Heart left ventricle (tissue), 16 donors: ENCODE data around the gene ETV5. TPM values are rescaled to one million over a fixed set of nuclear protein-coding genes. Genes with fewer than 3 reads are reported as not detected.

Experiments
- ATAC-seq, 4 donors: fragments of 200-7000 bp; cut with Tn5 transposase; one replicate each; pipeline ENCODE4 v1.9.1; 2020 to 2022; ENCODE audit warnings: moderate library complexity in 4 of 4, mild to moderate bottlenecking in 3 of 4, moderate number of reproducible peaks in 1 of 4
- DNase-seq, 5 donors: peaks; one replicate each; pipeline ENCODE4 v3.0.0-alpha.2; 2020
- H3K27ac ChIP-seq, 12 donors: fragments of 200-600 bp; sonication (generic) in 4 of 12; one replicate each; pipeline versions ENCODE4 v1.5.0 to v1.8.0; 2016 to 2022; ENCODE audit warnings: mild to moderate bottlenecking in 2 of 12
- H3K27me3 ChIP-seq, 9 donors: fragments of 200-600 bp; sonication (generic) in 2 of 9; one replicate each; pipeline versions ENCODE4 v1.5.1 to v1.8.0; 2016 to 2022; ENCODE audit warnings: mild to moderate bottlenecking in 3 of 9
- H3K36me3 ChIP-seq, 9 donors: fragments of 200-600 bp; sonication (generic) in 2 of 9; one replicate each; pipeline versions ENCODE4 v1.5.0 to v1.8.0; 2018 to 2022; ENCODE audit warnings: mild to moderate bottlenecking in 2 of 9
- H3K4me1 ChIP-seq, 12 donors: fragments of 200-600 bp; sonication (generic) in 4 of 12; one replicate each; pipeline versions ENCODE4 v1.5.0 to v1.8.0; 2016 to 2022; ENCODE audit warnings: mild to moderate bottlenecking in 3 of 12
- H3K4me3 ChIP-seq, 12 donors: fragments of 200-600 bp; sonication (generic) in 4 of 12; one replicate each; pipeline versions ENCODE4 v1.5.0 to v1.8.0; 2017 to 2022; ENCODE audit warnings: mild to moderate bottlenecking in 9 of 12, moderate library complexity in 4 of 12
- H3K9me3 ChIP-seq, 12 donors: fragments of 200-600 bp; sonication (generic) in 4 of 12; one replicate each; pipeline versions ENCODE4 v1.5.0 to v1.8.0; 2016 to 2022; ENCODE audit warnings: mild to moderate bottlenecking in 1 of 12
- POLR2A ChIP-seq, 2 donors: fragments of 450-650 bp; IDR thresholded peaks; one replicate each; pipeline ENCODE4 v1.6.1; 2017; ENCODE audit warnings: antibody characterized with exemption in 2 of 2, mild to moderate bottlenecking in 2 of 2, moderate library complexity in 2 of 2
- WGBS, 4 donors: extraction: QIAGEN DNeasy Blood & Tissue Kit in 2 of 4; methylation state at CpG; one replicate each; pipeline versions ENCODE4 v1.1.5 to v1.1.7; 2013 to 2018; 5-methylcytosine and 5-hydroxymethylcytosine counted together
- intact Hi-C, 10 donors: fragments of 100-400 bp; cut with DNase I; formaldehyde crosslinking; loops; one replicate each; pipeline versions ENCODE4 v1.11.1 to v1.14.2; 2022
- polyA plus RNA-seq, 2 donors: library from polyadenylated mRNA; stranded (reverse); fragments of 200-250 nt; gene quantifications; one replicate each; pipeline ENCODE4 v1.2.3, GENCODE V29; 2013
- total RNA-seq, 9 donors: library from RNA; depleted of rRNA in 2 of 9; stranded (reverse); fragments of >200 nt in 2 of 9; fragmentation: NEBNext Ultra II Directional in 3 of 9; extraction: Animal tissue kit (Norgen Biotek cat#: 25700) in 3 of 9; gene quantifications; one replicate each; pipeline versions ENCODE4 v1.1.0 to v1.2.4, GENCODE V29; 2016 to 2023
- TF ChIP-seq, protein P1 (sequence below), 12 donors: fragments of 200-600 bp; sonication (generic) in 4 of 12; IDR thresholded peaks; one replicate each; pipeline versions ENCODE4 v1.5.0 to v1.8.0; 2018 to 2022; ENCODE audit warnings: antibody characterized with exemption in 12 of 12, mild to moderate bottlenecking in 5 of 12
- donor health status: ischemic (EF 13 %, LVEDD 7.1; RV severe dilation, severe dysfunction).
- donor health status: healthy with polysubstance abuse.
- donor health status: DM: no; HTN: yes; CAD: no.
- donor health status: DM: no; HTN: no; CAD: no.
- donor health status: ischemic (EF 25% LVEDD 6.9; RV normal size, moderate dysfunction).
- donor health status: ischemic (EF 25% LVEDD 5.7; RV mildly dilated, moderate dysfunction).
- donor health status: healthy.
- donor health status: DM: yes; HTN: yes; CAD: no.
- donor health status: ischemic (EF 35%, LVEDD 5.7; RV mildly dilated, moderate dysfunction).
- donor health status: nonischemic (EF 11% LVEDD 7.7; RV severe dilation, severe dysfunction).
- donor health status: DM: yes; HTN: yes; CAD: no.
- donor health status: PGD.
- donor health status: ischemic (EF 29% LVEDD 5.4; RV normal size, mild dysfunction).
- donor health status: nonischemic (EF 23%, LVEDD 6.1; RV moderate dilation, normal function).

ETV5 gene
- total and polyA plus RNA-seq, 11 donors: 0.65 to 29.9 (median 6.9) TPM

DNA sequence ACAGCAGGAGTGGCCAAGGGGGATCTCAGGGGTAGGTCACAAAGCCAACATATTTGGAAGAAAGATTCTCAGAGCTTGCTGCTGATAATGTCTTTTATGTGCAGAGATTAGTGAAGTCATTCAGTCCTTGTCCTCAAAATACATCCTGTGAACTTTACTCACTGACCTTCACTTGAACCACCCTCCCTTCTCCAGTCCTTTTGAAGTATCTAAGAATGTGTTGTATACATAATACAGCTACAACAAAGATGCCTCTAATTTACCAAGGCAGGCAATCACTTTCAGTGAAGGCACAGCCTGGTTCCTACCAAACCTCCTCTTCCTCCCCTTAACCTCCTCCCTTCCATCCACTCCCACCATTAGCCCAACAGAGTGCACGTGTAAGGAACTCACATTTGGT is 38.3 kb downstream of the ETV5 start:
- Histone ChIP-seq H3K27me3 (no peaks in the 10 kb centered on the region), H3K36me3 (peaks cover 0 to 8% (median 2%) of the 10 kb centered on the region in 9 donors), H3K4me3 (no peak overlapping the region), H3K4me1 (peaks cover 0 to 8% (median 0%) of the 10 kb centered on the region in 12 donors), H3K27ac (no peak overlapping the region), H3K9me3 (peaks cover 0 to 10% (median 0%) of the 10 kb centered on the region in 12 donors)
- TF ChIP-seq, protein P1, sequence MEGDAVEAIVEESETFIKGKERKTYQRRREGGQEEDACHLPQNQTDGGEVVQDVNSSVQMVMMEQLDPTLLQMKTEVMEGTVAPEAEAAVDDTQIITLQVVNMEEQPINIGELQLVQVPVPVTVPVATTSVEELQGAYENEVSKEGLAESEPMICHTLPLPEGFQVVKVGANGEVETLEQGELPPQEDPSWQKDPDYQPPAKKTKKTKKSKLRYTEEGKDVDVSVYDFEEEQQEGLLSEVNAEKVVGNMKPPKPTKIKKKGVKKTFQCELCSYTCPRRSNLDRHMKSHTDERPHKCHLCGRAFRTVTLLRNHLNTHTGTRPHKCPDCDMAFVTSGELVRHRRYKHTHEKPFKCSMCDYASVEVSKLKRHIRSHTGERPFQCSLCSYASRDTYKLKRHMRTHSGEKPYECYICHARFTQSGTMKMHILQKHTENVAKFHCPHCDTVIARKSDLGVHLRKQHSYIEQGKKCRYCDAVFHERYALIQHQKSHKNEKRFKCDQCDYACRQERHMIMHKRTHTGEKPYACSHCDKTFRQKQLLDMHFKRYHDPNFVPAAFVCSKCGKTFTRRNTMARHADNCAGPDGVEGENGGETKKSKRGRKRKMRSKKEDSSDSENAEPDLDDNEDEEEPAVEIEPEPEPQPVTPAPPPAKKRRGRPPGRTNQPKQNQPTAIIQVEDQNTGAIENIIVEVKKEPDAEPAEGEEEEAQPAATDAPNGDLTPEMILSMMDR (IDR thresholded peaks at IDR 0.05): no peak
- TF ChIP-seq POLR2A (IDR thresholded peaks at IDR 0.05): no peak
- no peak for ATAC-seq
- DNase-seq: no peak
- intact Hi-C loops: no loop called here
- WGBS, 4 donors: 48 to 63% (median 52%) methylated on average over 1 of the region's 1 CpG

DNA sequence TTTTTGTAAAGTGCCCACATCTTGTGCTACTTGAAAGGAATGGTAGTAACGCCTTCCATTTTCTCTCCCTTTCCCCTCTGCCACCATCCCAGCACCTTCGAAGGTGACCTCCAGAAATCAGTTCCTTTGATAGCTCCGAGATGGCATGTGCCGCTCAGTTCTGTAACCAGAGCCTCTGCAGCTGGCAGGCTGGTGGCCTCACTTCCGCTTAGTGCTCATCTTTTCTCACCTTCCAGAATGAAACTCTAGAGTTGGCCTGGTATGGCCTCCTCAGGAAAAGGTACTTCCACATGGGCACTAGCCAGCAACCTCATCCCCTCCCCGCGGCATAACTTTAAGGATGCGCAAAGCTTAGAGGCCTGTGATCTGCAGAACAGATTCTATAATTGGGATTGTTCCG is 38.8 kb downstream of the ETV5 start:
- H3K9me3 ChIP-seq: peaks cover 0 to 8% (median 0%) of the 10 kb centered on the region in 12 donors
- TF ChIP-seq POLR2A (IDR thresholded peaks at IDR 0.05): no peak
- TF ChIP-seq, protein P1 (IDR thresholded peaks at IDR 0.05): no peak
- DNase-seq (no peak), ATAC-seq (no peak)
- H3K36me3 ChIP-seq: peaks cover 0 to 10% (median 6%) of the 10 kb centered on the region in 9 donors
- H3K27ac ChIP-seq: no peak overlapping the region
- 84 to 90% (median 87%) methylated on average over 9 of the region's 9 CpGs for WGBS, 4 donors
- intact Hi-C loops: no loop called here
- no peak overlapping the region for H3K4me3 ChIP-seq
- H3K4me1 ChIP-seq: peaks cover 0 to 8% (median 0%) of the 10 kb centered on the region in 12 donors
- H3K27me3 ChIP-seq: no peaks in the 10 kb centered on the region

DNA sequence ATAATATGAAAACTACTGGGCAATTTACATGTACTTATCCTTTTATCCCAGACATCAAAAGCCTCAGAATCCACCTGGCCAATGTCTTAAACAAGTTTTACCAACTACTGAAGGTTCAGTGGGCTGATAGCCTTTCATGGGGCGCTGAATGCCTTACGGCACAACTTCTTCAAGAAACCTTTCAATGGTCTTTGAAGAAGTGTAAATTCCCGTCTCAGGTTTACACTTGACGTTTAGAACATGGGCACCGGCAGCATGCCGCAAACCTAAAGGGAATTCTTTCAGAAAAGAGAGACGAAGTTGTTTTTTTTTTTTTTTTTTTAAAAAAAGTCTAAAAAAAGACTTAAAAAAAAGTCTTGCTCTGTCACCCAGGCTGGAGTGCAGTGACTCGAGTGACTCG is 39.7 kb downstream of the ETV5 start:
- DNase-seq (no peak), ATAC-seq (no peak)

DNA sequence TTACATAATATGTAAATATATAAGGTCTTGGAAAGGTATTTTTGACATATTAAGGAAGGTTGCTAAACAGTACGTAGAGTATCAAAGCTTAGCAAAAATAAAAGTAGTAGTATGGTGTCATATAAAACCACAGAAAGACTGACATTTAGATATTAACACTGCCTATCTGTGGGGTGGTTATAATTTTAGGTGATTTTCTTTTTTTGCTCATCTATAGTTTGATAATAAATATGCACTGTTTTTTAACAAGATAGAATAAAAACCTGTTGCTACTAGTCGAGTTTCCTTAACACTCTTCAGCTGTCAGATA is 40.7 kb downstream of the ETV5 start:
- H3K27me3 ChIP-seq: no peaks in the 10 kb centered on the region

More for the DNA sequence above, 39.7 kb downstream of the ETV5 start:
- TF ChIP-seq, protein P1 (IDR thresholded peaks at IDR 0.05): no peak
- no peak for TF ChIP-seq POLR2A (IDR thresholded peaks at IDR 0.05)
- Histone ChIP-seq H3K36me3 (peaks cover 0 to 18% (median 9%) of the 10 kb centered on the region in 9 donors), H3K4me1 (peaks cover 0 to 8% (median 0%) of the 10 kb centered on the region in 12 donors), H3K27me3 (no peaks in the 10 kb centered on the region), H3K4me3 (no peak overlapping the region), H3K27ac (no peak overlapping the region), H3K9me3 (no peaks in the 10 kb centered on the region)
- intact Hi-C loops: no loop called here
- WGBS, 4 donors: 93 to 96% (median 95%) methylated on average over 9 of the region's 9 CpGs

More for the DNA sequence above, 40.7 kb downstream of the ETV5 start:
- WGBS, 4 donors: 48 to 70% (median 53%) methylated on average over 2 of the region's 2 CpGs
- H3K4me3 ChIP-seq: no peak overlapping the region
- ATAC-seq: no peak
- DNase-seq: no peak
- peaks cover 0 to 24% (median 9%) of the 10 kb centered on the region in 9 donors for H3K36me3 ChIP-seq
- H3K27ac ChIP-seq: no peak overlapping the region
- H3K9me3 ChIP-seq: no peaks in the 10 kb centered on the region
- H3K4me1 ChIP-seq: peaks cover 0 to 8% (median 0%) of the 10 kb centered on the region in 12 donors
- TF ChIP-seq POLR2A (IDR thresholded peaks at IDR 0.05): no peak
- TF ChIP-seq, protein P1 (IDR thresholded peaks at IDR 0.05): no peak
- intact Hi-C loops: no loop called here
